GM12874 (cell line): Measurements from ENCODE around the gene GULP1.

Experiments used
- TF ChIP-seq, protein P1 (sequence below): IDR thresholded peaks from 2 replicates; pipeline ENCODE4 v1.5.1; 2011; ENCODE audit warnings: low read depth, mild to moderate bottlenecking, control low read depth, low read length, moderate library complexity; ENCODE audit not compliant: insufficient read depth

Gene GULP1

DNA sequence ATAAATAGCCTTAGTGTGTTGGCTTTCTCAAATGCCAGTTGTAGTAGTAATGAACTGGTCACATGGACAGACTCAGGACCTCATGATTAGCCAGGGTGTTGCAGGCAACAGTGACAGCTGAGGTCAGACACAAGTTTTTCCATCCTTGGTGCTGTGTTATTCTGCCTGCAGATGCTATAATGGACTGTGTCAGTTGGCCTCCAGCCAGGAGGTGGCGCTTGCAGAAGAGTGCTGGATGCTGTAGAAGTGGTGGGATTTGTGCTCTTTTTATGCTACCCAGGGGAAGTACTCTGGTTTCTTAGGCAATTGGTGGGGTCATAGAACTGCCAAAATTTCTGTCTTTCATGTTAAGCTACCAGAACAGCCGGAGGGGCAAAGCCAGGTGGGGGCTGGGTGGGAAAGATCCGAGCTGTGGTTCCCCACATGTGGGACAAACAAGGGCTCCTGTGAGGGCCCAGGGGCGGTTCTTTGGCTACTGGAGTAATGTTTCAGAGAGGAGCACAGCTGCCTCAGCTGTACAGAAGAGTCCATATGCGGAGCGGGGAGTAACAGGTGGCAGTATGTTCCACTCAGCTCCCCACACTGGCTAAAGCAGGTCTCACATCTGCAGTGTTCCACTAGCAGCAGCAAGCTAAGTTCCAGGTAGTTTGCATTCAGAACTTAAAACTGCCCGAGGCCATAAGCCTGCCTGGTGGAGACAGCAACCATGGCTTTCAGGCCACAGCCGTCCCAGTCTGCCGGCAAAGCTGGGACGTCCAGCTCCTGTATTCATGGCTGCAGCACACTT is 104.4 kb downstream of the GULP1 start:
- TF ChIP-seq, protein P1, sequence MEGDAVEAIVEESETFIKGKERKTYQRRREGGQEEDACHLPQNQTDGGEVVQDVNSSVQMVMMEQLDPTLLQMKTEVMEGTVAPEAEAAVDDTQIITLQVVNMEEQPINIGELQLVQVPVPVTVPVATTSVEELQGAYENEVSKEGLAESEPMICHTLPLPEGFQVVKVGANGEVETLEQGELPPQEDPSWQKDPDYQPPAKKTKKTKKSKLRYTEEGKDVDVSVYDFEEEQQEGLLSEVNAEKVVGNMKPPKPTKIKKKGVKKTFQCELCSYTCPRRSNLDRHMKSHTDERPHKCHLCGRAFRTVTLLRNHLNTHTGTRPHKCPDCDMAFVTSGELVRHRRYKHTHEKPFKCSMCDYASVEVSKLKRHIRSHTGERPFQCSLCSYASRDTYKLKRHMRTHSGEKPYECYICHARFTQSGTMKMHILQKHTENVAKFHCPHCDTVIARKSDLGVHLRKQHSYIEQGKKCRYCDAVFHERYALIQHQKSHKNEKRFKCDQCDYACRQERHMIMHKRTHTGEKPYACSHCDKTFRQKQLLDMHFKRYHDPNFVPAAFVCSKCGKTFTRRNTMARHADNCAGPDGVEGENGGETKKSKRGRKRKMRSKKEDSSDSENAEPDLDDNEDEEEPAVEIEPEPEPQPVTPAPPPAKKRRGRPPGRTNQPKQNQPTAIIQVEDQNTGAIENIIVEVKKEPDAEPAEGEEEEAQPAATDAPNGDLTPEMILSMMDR: no peak

DNA sequence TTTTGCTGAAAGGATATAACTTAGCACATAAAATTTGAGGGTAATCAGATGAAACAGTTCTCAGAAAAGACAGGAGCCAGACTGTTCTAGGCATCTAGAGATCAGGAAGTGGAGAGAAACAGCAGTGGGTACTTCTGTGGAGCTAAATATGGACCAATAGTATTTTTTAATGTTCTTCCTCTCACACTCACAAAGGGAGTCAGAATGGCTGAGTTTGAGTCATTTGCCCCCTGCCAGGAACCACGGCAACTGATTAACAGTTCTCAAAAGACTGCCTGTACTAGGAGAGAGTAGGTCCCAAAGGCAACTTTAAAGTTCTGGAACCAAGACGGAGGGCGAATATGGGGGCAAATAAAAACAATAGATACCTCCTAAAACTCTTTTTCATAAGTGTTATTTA is 107.5 kb downstream of the GULP1 start:
- TF ChIP-seq, protein P1: no peak

DNA sequence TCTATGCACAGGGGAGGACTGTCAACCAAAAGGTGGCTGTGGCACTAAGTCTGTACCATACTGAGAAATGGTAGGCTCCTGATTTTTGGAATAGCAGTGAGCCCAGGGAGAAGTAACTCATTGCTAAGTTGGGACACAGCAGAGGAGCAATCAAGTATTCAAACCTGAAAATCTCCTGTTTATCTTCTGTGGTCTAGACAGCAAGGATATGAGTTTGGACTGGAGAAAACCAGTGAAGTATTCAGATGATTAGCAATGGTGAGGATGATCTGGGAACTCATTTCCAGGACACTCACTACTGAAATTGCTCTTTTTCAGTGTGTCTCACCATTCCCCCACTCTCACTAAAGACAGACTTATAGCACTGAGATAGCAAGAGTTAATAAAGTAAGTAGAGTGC is 112.0 kb downstream of the GULP1 start:
- TF ChIP-seq, protein P1: no peak

DNA sequence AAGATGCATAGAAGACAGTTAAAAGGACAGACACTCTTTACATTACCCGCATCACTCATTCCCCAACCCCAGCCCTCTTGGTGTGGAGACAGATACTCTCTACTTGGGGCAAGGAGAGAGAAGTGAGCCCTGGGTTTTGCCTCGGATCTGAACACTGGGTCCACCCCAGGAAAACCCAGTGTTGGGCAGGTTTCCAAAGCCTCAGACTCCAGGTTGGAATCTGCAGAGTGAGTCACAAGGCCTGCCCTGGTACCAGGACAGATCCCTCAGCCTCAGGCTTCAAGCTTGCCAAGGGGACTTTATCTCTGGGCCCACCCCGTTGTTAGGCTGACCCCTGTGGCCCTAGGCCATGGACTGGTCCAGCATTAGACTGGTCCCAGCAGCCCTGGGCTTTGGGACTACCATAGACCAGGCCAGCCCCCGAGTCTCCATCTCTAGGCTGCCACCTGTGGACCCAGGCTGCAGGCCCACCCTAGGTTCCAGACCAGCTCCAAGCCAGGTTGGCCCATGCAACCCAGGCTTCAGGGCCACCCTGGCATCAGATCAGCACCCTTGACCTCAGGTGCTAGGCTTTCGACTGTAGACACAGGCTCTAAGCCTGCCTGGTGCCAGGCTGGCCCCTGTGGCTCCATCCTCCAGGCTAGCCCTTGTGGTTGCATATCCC is 112.8 kb downstream of the GULP1 start:
- TF ChIP-seq, protein P1: no peak

DNA sequence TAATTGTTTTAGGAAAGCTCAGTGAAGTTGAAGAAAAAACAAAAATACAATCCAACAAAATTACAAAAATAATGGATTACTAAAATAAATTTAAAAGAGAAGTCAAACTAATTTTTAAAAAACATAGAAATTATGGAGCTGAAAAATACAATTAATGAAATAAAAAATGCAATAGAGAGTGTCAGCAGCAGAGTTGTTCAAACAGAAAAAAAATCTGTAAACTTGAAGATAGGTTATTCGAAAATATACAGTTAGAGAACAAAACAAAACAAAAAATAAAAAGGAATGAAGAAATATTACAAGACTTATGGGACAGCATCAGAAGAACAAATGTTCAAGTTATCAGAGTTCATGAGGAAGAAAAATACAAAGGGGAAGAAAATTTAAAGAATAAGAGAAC is 114.7 kb downstream of the GULP1 start:
- TF ChIP-seq, protein P1: no peak

DNA sequence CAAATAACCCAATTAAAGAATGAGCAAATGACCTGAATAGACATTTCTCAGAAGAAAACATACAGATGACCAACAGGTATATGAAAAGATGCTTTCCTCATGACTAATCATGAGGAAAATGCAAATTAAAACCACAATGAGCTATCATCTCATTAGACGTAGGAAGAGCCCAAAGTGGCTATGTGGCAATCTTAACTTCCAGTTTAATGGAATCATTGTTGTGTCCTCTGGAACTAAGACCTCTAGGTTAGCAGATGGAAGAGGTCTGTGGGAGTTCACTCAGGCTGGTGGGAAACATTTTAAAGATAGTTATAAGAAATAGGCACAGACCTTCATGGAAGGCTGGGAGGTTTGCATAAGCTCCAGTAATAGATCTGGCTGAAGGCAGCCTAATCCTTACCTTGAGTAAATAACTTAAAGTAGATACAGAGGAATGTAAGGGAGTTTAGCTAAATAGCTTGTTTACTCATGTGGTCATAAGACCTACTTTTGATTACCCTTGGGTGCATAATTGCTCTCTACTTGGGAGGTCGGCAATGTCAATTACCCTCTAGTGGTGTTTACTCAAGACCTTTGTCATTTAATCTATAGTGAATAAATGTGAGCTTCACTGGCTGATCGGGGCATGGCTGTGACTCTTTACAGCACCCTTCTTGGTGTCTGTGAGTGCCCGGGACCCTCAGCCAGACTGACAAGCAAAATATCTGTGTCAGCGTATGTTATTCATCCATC is 119.0 kb downstream of the GULP1 start:
- TF ChIP-seq, protein P1: no peak

DNA sequence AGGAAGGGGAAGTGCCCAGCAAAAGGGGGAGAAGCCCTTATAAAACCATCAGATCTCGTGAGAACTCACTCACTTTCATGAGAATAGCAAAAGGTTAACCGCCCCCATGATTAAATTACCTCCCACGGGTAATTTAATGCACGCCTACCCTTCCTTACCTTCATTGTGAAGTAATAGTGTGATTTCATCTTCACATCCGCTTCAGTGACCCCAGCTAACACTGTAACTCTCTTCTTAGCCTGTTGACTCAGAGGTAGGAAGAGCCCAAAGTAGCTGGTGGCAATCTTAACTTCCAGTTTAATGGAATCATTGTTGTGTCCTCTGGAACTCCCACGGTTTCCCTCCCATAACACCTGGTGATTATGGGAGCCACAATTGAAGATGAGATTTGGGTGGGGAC is 120.5 kb downstream of the GULP1 start:
- TF ChIP-seq, protein P1: no peak
